WTC11 (cell line): Measurements from ENCODE around the gene CACNA1C. TPM values are rescaled to one million over a fixed set of nuclear protein-coding genes. Genes with fewer than 3 reads are reported as not detected.

Experiments used
- ATAC-seq: fragments of 200-7000 bp; cut with Tn5 transposase; 2 replicates; pipeline ENCODE4 v1.10.0; 2021; ENCODE audit warnings: mild to moderate bottlenecking, moderate library complexity
- CTCF ChIA-PET: fragments of 300-600 bp; sonication (Branson Sonifier 250); formaldehyde crosslinking; loops from one replicate; lab custom pipeline; 2021; ENCODE audit warnings: antibody characterized with exemption; lab: Charles Lee
- POLR2A ChIA-PET: fragments of 350-600 bp; sonication (Branson Sonifier 250); formaldehyde crosslinking; loops from one replicate; lab custom pipeline; 2021; ENCODE audit warnings: antibody characterized with exemption; lab: Charles Lee
- DNase-seq: peaks from one replicate; pipeline ENCODE4 v3.0.0; 2021; ENCODE audit warnings: low spot score
- H3K27ac Mint-ChIP-seq: 2 replicates; pipeline ENCODE4 v1.8.0; 2021; ENCODE audit warnings: mixed read lengths
- H3K27me3 Mint-ChIP-seq: 2 replicates; pipeline ENCODE4 v1.8.0; 2021; ENCODE audit warnings: low read depth, mild to moderate bottlenecking, moderate library complexity, mixed read lengths
- H3K36me3 Mint-ChIP-seq: 2 replicates; pipeline ENCODE4 v1.8.0; 2021; ENCODE audit warnings: mixed read lengths
- H3K4me1 Mint-ChIP-seq: 2 replicates; pipeline ENCODE4 v1.8.0; 2022; ENCODE audit warnings: mixed read lengths
- H3K4me3 Mint-ChIP-seq: 2 replicates; pipeline ENCODE4 v1.8.0; 2021; ENCODE audit warnings: mild to moderate bottlenecking, moderate library complexity, mixed read lengths
- H3K9me3 Mint-ChIP-seq: 2 replicates; pipeline ENCODE4 v1.8.0; 2021; ENCODE audit warnings: mixed read lengths
- ATF1 ChIP-seq: sonication (generic); formaldehyde crosslinking; IDR thresholded peaks from 2 replicates; pipeline ENCODE4 v1.8.1; 2023; ENCODE audit warnings: mild to moderate bottlenecking, moderate library complexity, missing genetic modification reagents
- GRHL2 ChIP-seq: fragments of 250-450 bp; sonication (Bioruptor Pico); IDR thresholded peaks from 2 replicates; pipeline ENCODE4 v1.8.0; 2022; ENCODE audit warnings: mild to moderate bottlenecking, moderate library complexity; ENCODE audit not compliant: insufficient replicate concordance, severe bottlenecking
- NR1H2 ChIP-seq: sonication (generic); formaldehyde crosslinking; IDR thresholded peaks from 2 replicates; pipeline ENCODE4 v1.9.0; 2021; ENCODE audit warnings: mild to moderate bottlenecking, moderate library complexity, missing genetic modification reagents
- PRRX2 ChIP-seq: fragments of 250-450 bp; sonication (Bioruptor Pico); IDR thresholded peaks from 2 replicates; pipeline ENCODE4 v1.8.0; 2021; ENCODE audit warnings: mild to moderate bottlenecking
- RELA ChIP-seq: sonication (generic); formaldehyde crosslinking; IDR thresholded peaks from 2 replicates; pipeline ENCODE4 v1.8.1; 2022; ENCODE audit warnings: missing genetic modification reagents, mild to moderate bottlenecking, borderline replicate concordance
- ZNF232 ChIP-seq: sonication (generic); formaldehyde crosslinking; IDR thresholded peaks from 2 replicates; pipeline ENCODE4 v1.8.0; 2022; ENCODE audit warnings: mild to moderate bottlenecking, missing genetic modification reagents
- ZNF281 ChIP-seq: sonication (generic); formaldehyde crosslinking; IDR thresholded peaks from 2 replicates; pipeline ENCODE4 v1.8.0; 2023; ENCODE audit warnings: mild to moderate bottlenecking, missing genetic modification reagents
- ZNF532 ChIP-seq: fragments of 250-450 bp; sonication (Bioruptor Pico); IDR thresholded peaks from 2 replicates; pipeline ENCODE4 v1.9.0; 2021; ENCODE audit warnings: mild to moderate bottlenecking, borderline replicate concordance
- total RNA-seq: library from RNA; stranded (reverse); gene quantifications from 3 replicates; pipeline ENCODE4 v1.2.3, GENCODE V29; 2021
- TF ChIP-seq, protein P1 (sequence below): fragments of 250-450 bp; sonication (Bioruptor Pico); IDR thresholded peaks from 2 replicates; pipeline ENCODE4 v2.1.2; 2022; ENCODE audit warnings: mild to moderate bottlenecking, moderate library complexity
- TF ChIP-seq, protein P2 (sequence below): sonication (generic); formaldehyde crosslinking; IDR thresholded peaks from 2 replicates; pipeline ENCODE4 v1.8.1; 2023; ENCODE audit warnings: mild to moderate bottlenecking, missing genetic modification reagents, borderline replicate concordance
- TF ChIP-seq, protein P3 (sequence below): sonication (generic); formaldehyde crosslinking; IDR thresholded peaks from 2 replicates; pipeline ENCODE4 v1.8.1; 2022; ENCODE audit warnings: mild to moderate bottlenecking, moderate library complexity, missing genetic modification reagents
- TF ChIP-seq, protein P4 (sequence below): sonication (generic); formaldehyde crosslinking; IDR thresholded peaks from 2 replicates; pipeline ENCODE4 v1.8.1; 2023; ENCODE audit warnings: mild to moderate bottlenecking, missing genetic modification reagents
- TF ChIP-seq, protein P5 (sequence below): sonication (generic); formaldehyde crosslinking; IDR thresholded peaks from 2 replicates; pipeline ENCODE4 v1.8.0; 2023; ENCODE audit warnings: missing genetic modification reagents
- TF ChIP-seq, protein P6 (sequence below): sonication (generic); formaldehyde crosslinking; IDR thresholded peaks from 2 replicates; pipeline ENCODE4 v1.8.0; 2022; ENCODE audit warnings: mild to moderate bottlenecking, missing genetic modification reagents

CACNA1C gene
- total RNA-seq, 1 experiment from 2014 or later, result 1.7 TPM

DNA sequence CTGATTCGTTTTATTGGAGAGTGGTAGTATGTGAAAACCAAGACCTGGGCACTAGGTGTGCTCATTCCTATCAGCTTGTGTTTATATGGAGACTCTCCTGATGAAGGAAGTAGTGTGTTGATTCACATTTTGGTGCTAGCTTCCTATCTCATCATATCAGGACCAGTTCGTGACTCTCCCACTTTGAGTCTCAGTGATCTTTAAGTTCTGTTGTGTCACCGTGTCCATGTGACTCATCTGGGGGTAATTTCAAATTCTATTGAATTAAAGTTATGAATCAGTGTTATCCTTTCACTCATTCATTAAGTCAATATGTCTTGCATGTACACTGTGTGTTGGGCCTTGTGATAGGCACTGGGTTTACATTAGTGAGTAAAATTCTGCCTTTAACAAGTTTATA is 180.2 kb downstream of the CACNA1C start (continued):
- TF ChIP-seq ATF1 (CRISPR knock-in tag) (no peak), PRRX2 (CRISPR knock-in tag) (no peak), ZNF232 (CRISPR knock-in tag) (no peak)
- TF ChIP-seq, protein P1, sequence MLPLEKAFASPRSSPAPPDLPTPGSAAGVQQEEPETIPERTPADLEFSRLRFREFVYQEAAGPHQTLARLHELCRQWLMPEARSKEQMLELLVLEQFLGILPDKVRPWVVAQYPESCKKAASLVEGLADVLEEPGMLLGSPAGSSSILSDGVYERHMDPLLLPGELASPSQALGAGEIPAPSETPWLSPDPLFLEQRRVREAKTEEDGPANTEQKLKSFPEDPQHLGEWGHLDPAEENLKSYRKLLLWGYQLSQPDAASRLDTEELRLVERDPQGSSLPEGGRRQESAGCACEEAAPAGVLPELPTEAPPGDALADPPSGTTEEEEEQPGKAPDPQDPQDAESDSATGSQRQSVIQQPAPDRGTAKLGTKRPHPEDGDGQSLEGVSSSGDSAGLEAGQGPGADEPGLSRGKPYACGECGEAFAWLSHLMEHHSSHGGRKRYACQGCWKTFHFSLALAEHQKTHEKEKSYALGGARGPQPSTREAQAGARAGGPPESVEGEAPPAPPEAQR, result no peak
- TF ChIP-seq, protein P2, sequence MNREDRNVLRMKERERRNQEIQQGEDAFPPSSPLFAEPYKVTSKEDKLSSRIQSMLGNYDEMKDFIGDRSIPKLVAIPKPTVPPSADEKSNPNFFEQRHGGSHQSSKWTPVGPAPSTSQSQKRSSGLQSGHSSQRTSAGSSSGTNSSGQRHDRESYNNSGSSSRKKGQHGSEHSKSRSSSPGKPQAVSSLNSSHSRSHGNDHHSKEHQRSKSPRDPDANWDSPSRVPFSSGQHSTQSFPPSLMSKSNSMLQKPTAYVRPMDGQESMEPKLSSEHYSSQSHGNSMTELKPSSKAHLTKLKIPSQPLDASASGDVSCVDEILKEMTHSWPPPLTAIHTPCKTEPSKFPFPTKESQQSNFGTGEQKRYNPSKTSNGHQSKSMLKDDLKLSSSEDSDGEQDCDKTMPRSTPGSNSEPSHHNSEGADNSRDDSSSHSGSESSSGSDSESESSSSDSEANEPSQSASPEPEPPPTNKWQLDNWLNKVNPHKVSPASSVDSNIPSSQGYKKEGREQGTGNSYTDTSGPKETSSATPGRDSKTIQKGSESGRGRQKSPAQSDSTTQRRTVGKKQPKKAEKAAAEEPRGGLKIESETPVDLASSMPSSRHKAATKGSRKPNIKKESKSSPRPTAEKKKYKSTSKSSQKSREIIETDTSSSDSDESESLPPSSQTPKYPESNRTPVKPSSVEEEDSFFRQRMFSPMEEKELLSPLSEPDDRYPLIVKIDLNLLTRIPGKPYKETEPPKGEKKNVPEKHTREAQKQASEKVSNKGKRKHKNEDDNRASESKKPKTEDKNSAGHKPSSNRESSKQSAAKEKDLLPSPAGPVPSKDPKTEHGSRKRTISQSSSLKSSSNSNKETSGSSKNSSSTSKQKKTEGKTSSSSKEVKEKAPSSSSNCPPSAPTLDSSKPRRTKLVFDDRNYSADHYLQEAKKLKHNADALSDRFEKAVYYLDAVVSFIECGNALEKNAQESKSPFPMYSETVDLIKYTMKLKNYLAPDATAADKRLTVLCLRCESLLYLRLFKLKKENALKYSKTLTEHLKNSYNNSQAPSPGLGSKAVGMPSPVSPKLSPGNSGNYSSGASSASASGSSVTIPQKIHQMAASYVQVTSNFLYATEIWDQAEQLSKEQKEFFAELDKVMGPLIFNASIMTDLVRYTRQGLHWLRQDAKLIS (CRISPR knock-in tag), result no peak
- TF ChIP-seq, protein P3, sequence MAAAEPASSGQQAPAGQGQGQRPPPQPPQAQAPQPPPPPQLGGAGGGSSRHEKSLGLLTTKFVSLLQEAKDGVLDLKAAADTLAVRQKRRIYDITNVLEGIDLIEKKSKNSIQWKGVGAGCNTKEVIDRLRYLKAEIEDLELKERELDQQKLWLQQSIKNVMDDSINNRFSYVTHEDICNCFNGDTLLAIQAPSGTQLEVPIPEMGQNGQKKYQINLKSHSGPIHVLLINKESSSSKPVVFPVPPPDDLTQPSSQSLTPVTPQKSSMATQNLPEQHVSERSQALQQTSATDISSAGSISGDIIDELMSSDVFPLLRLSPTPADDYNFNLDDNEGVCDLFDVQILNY (CRISPR knock-in tag), result no peak
- TF ChIP-seq, protein P4, sequence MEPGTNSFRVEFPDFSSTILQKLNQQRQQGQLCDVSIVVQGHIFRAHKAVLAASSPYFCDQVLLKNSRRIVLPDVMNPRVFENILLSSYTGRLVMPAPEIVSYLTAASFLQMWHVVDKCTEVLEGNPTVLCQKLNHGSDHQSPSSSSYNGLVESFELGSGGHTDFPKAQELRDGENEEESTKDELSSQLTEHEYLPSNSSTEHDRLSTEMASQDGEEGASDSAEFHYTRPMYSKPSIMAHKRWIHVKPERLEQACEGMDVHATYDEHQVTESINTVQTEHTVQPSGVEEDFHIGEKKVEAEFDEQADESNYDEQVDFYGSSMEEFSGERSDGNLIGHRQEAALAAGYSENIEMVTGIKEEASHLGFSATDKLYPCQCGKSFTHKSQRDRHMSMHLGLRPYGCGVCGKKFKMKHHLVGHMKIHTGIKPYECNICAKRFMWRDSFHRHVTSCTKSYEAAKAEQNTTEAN, result no peak

DNA sequence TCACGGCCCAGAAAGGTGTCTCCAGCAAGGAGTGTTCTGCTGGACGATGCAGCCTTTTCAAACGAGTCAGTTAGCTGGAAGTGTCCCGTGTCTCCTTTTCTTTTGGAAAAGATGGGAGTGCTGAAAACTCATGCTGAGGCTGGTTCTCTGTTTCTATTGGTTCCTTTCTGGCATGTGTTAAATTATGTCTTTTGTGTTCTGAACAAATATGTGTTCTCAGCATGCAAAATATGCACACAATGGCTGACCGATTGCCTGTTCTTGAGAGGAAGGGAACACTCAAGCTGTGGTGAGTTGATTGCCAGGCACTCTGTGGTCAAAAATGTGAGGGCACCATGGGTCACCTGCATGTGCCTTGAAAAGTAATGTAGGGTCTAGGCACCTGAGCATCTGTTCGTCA is 181.3 kb downstream of the CACNA1C start:
- CTCF ChIA-PET, result no interaction called here
- no peaks in the 10 kb centered on the region for H3K27me3 Mint-ChIP-seq
- DNase-seq (no peak), ATAC-seq (no peak)
- peaks cover 12% of the 10 kb centered on the region for H3K9me3 Mint-ChIP-seq
- H3K27ac Mint-ChIP-seq, result no peak overlapping the region
- H3K36me3 Mint-ChIP-seq, result no peaks in the 10 kb centered on the region; the same call in 1 of the 2 replicates
- POLR2A ChIA-PET, result interaction anchor here (0.8 kb wide), 1 partner anchor 452 kb away, joined by 3 read pairs; no protein-coding TSS in a partner anchor
- H3K4me3 Mint-ChIP-seq, result no peak overlapping the region
- TF ChIP-seq RELA (CRISPR knock-in tag), result no peak
- no peak for TF ChIP-seq ATF1 (CRISPR knock-in tag)
- TF ChIP-seq ZNF532 (CRISPR knock-in tag), result no peak
- peaks cover 7% of the 10 kb centered on the region; the same call in 1 of the 2 replicates for H3K4me1 Mint-ChIP-seq

DNA sequence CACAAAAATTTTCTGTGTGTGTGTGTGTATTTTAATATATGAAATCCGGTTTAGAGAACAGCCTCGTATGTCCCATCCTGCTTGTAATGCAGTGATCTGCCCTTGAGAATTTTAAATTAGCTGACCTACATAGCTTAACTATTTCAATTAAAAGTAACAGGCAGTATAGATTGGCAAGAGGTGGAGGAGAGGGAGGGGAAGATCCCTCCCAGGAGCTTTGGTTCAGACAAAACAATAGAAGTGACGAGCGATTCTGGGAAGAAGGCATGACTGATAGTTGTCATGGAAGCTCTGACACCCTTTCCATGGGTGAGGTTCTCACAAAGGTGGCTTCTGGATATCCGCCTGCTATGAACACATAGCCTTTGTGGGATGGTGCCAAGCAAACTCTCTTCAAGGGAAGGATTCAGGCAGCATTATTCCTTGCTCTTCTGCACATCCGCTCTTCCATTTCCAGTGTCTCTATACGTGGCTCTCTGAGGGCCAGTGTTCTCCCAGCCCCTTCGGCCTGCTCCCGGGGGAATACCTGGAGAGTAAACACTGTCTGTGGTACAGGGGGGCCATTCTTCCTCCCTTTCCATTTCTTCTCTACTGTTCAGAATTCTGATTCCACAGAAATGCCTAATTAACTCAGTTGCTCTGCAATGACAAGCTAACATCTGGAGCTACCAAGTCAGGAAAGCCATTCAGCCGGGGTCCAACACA is 182.0 kb downstream of the CACNA1C start:
- no peak overlapping the region for H3K4me3 Mint-ChIP-seq
- no peaks in the 10 kb centered on the region; the same call in 1 of the 2 replicates for H3K36me3 Mint-ChIP-seq
- peaks cover 12% of the 10 kb centered on the region for H3K9me3 Mint-ChIP-seq
- peaks cover 2% of the 10 kb centered on the region; the same call in 1 of the 2 replicates for H3K4me1 Mint-ChIP-seq
- no peak for DNase-seq
- H3K27me3 Mint-ChIP-seq, result no peaks in the 10 kb centered on the region
- H3K27ac Mint-ChIP-seq, result no peak overlapping the region
- no peak for ATAC-seq
- CTCF ChIA-PET, result no interaction called here
- POLR2A ChIA-PET, result no interaction called here
- TF ChIP-seq GRHL2 (no peak), NR1H2 (CRISPR knock-in tag) (no peak), ZNF281 (no peak)
- TF ChIP-seq, protein P5, sequence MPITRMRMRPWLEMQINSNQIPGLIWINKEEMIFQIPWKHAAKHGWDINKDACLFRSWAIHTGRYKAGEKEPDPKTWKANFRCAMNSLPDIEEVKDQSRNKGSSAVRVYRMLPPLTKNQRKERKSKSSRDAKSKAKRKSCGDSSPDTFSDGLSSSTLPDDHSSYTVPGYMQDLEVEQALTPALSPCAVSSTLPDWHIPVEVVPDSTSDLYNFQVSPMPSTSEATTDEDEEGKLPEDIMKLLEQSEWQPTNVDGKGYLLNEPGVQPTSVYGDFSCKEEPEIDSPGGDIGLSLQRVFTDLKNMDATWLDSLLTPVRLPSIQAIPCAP (CRISPR knock-in tag), result no peak
- TF ChIP-seq, protein P6, sequence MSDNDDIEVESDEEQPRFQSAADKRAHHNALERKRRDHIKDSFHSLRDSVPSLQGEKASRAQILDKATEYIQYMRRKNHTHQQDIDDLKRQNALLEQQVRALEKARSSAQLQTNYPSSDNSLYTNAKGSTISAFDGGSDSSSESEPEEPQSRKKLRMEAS (CRISPR knock-in tag), result no peak
